Fibroblast of skin of left biceps (primary cell): ENCODE data around the gene GID4.

Experiments used
- DNase-seq, 2 experiments: peaks; one replicate each; pipeline ENCODE4 v3.0.0-alpha.2; 2013; ENCODE audit warnings: low read depth in 2 of 2

Gene GID4

DNA sequence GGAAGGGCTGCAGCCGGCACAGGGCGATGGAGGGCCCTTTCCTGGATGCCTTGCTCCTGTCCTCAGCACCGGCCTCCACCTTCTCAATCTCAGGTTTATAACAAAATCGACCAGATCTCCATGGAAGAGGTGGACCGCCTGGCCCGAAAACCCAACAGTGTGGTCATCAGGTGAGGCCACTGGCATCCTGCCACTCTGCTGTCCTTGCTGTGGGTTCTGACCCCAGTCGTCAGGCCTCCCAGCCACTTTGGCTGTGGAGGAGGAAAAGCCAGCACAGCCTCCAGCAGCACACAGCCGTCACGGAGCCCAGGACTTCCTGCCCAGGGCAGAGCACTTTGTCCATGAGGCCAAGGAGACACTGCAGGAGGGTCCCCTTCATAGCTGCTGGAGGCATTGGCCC lies 62.6 kb downstream of the GID4 start:
- DNase-seq: no peak

DNA sequence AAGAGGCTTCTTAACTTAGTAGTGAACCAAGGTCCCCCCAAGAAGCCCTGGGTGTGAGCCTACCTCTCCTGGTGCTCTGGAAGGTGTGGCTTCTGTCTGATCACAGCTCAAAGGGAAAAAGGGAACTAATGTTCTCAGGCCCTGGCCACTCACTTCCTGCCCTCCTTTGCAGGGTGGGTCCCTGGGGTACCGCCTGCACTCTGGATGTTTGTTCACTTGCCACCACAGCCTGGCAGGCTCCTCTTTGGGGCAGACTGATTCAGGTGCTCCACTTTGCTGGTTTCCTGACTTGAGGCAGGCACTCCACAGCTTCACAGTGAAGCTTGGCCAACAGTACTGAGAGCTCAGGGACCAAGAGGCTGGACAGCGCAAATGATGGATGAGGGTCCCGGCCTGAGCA lies 63.4 kb downstream of the GID4 start:
- no peak for DNase-seq

DNA sequence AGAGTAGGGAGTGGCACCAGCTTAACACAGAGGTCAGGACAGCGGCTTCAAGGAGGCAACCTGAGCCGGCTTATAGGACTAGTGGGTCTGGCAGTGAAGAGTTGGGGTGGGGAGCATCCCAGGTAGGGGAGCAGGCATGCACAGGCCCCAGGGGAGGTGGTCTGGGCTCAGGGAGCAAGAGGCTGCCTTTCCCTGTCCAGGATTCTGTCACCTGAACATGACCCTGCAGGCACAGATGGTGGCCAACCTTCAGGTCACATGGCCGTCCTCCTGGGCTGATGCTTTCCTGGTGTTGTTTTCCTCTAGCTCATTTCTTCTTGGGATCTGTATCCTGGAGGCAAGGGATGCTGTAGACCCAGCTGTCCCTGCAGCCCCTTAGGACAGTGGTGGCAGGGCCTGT lies 65.8 kb downstream of the GID4 start:
- no peak for DNase-seq

DNA sequence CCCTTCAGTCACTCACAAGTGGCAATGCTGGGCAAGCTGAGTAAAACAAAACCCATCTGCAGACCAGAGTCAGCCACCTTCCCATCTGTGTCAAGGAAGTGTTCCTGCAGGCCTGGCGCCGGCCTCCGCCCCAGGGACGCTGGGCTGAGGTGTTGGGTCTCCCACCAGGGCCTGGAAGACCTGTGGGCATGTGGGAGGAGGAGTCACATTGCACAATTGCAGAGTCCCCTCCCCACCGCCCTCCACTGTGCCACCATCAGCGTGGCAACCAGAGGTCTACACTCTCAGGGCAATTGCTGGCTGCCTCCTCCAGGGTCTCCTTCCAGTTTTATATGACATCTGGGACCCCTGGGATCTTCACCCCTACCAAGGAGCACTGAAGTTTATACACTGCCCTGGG lies 66.4 kb downstream of the GID4 start:
- no peak for DNase-seq

DNA sequence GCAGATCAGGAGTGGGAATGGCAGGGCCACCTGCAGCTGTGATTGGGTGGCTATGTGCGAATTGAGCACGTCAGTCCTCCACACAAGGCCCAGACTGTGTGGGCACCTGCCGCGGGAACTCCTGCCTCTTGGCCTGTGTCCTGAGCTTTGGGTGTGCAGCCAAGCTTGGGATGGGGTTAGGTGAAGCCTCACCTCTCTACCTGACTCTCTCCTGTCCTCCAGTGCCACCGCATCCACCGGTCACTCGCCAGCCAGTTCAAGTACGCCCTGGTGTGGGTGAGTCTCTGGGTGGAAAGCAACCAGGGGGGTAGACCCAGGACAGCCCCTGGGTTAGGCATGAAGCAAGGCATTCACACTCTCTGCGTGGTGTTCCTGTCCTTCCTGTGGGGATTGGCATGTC lies 67.0 kb downstream of the GID4 start:
- no peak for DNase-seq

DNA sequence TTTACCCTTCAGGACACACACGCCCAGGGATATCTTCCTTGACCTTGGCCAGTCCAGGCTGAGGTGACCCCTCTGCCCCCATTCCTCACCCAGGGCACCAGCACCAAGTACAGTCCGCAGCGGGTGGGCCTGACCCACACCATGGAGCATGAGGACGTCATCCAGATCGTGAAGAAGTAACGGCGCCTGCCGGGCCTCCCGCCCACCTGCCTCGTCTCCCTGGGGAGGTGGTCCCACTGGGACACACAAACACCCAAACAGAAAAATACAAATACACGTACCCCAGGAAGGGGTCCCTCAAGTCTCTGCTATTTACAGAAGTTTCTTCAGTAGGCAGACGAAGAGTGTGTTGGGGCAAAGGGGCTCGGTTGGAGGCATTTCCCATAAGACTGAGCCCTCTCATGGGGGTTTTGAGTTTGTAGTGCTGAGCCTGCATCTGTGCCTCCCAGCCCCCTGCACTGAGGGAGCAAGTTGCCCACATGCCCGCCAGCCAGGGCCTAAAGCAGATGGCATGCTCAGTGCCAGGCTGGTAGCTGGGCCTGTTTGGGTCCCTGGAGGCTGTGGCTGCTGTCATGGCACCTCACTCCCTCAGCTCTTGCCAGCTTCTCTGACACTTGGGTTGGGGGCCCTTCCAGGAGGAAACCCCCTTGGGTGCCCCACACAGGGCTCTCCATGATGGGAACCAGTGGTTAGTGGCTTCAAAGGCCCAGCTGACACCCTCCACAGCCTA lies 68.0 kb downstream of the GID4 start:
- no peak for DNase-seq

DNA sequence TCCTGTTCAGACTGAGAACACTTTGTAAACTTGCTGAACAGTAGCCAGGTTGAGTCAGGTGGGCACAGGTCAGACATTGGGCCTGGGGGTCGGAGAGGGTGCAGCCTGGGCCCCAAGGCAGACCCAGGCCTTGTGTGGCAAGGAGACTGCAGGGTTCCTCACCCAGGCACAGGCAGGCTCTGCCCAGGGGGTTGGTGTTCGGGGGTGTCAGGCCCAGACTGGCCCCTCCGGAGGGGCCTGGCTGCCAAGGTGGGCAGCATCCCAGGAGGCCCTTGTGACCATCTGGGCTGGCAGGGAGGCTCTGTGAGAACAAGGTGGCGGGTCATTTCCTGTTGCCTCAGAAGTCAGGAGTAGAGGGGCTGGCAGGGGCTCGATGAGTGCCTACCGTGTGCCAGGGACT lies 68.8 kb downstream of the GID4 start:
- DNase-seq: no peak

DNA sequence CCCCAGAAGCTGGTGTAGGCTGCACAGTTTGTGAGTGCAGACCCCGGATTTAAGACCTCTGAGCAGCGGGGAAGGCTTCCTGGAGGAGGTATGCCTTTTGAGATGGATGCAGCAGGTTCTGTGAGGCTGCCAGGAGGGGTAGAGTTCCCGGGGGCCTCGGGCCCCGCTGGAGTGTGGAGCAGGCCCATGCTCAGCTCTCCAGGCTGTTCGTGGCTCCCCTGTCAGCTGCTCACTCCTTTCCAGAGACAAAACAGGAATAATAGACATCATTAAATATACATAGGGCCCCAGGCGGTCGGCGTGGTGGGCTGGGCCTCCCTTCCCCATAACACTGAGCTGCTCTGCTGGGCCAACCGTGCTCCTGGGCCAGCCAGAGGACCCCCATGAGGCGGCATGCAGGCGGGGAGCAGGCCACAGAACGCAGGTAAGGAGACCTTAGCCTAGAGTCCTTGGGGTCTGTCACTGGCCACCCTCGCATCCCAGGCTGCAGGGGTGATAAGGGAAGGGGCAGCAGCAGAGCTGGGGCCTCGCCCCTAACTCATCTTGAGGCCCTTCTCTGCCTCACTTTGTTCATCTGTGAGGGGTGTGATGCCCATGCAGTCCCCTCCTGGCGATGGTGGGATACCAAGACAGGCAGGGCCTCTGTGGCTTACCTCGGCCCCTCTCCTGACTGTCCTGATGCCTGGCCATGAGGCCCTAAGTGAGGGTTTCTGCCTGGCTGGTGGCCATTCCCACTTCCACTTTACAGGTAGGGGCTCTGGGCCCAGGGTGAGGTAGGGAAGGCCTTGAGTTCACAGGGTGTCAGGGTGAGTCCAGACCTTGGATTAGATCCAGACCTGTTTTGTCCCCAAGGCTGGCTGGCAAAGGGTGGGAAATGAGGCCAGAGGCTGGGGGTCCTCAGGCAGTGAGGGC lies 69.4 kb downstream of the GID4 start, which contains the start of gene MYO15A:
TSS of gene MYO15A (plus strand) at position 356 of the 912 bp plus-strand sequence. CDS start 10,045 bp downstream, outside the sequence.
- no peak for DNase-seq

DNA sequence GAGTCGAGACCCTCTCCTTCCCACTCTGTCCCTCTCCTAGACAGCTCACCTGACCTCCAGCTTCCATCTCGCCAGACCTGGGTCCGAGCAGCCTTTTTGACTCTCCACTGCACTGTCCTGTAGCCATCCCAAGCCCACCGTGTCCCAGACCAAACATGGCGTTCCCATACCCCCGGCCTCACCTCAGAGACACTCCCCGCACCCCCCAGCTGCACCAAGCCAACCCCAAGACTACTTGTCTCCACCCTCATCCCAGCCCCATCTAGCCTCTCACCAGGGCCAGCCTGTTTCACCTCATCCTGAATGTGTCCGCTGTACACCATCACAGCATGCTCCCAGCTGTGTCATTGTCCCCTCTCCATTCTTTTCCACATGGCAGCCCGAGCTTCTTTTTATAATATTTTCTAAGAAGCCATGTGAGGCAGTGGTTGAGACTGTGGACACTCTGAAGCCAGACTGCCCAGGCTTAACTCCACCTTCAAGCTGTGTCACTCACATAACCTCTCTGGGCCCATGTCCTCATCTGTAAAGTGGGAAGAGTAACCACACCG lies 70.8 kb downstream of the GID4 start:
- DNase-seq: no peak

DNA sequence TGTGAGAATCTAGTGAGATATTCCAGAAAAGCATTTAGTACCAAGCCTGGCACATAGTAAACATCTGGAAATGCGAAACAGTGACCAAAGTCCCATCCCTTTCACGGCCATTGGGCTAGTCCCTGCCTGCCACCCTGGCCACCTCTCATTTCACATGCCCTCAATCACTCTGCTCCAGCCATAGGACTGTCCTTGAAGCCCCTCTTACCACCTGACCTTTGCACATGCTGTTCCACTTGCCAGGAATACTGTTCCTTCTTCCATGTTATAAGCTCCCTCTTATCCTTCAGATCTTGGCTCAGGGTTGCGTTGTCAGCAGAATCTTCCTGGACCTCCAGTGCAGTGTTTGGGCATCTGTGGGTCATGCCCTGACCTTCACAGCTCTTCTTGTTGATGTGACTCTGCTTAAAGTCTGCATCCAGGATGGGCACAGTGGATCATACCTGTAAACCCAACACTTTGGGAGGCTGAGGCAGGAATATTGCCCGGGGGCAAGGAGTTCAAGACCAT lies 71.5 kb downstream of the GID4 start:
- no peak for DNase-seq

DNA sequence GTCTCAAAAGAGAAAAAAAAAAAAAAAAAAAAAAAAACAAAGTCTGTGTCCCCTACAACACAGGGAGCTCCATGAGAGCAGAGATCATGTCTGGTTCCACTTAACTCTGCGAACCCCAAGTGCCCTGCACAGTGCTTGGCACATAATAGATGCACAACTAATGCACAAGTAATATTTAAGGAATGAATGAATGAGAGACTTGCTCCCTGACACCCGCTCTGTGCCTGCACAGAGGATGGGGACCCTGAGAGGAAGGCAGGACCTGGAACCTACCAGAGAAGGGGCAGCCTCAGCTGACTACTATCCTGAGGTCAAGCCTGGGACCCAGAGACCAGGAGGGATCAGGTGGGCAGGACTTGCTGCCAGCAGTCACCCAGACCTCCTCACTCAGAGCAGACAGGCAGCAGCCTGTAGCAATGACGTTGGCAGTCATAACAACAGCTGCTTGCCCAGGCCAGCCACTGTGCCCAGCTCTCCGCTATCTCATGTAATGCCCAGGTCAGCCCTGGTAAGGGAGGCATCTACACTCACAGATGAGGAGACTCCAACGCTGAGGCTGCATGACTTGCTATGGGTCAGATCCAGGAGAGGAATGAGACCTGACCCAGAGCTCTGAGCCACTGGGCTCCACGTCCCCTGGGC lies 72.2 kb downstream of the GID4 start:
- DNase-seq: no peak

DNA sequence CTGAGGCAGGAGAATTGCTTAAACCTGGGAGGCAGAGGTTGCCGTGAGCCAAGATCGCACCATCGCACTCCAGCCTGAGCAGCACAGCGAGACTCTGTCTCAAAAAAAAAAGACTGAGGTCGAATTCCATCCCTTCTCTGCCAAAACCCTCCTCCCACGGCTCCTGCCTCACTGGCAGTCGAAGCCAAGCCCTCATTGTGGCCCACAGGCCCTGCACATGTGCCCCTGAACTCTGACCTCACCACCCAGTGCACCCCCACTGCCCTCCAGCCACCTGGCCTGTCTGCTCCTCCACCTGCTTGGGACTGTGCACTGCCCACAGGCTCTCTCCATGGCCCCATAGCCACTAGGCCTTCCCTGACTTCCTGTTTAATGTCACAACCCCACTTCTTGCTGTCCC lies 76.3 kb downstream of the GID4 start:
- no peak for DNase-seq

DNA sequence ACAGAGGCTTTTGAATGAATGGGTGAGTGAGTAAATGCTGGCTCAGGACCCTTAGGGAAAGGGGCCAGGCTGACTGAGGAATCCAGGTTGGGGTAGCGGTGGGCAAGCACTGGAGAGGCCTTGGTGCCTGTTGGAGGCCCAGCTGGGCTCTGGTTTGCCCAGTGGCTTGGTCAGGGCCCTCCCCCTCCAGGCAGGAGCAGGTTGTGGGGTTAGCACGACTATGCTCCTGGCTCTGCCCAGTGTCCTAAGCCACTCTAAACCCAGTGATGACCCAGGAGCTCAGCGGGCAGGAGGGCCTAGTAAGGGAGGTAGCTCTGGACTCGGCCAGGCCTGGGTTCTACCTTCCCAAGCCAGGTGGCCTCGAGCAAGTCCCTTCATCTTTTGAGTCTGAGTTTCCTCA lies 76.9 kb downstream of the GID4 start:
- no peak for DNase-seq

DNA sequence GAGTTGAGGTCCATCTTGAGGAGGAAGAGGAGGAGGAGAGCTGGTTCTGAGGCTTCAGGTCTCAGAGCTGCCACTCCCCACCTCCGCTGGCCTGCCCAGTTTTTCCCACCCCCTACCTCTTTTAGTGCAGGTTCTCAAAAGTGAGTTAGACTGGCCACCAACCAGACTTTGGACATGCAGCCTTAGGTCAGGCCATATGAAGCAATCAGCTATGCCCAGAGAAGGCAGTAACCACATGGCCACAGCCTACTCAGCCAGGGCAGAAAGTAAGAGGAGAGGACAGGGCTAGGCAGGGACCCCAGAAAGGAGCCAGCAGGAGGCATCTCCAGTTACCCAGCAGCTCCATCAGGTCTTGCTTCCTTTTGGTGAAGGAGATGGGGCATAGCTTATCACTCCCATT lies 78.3 kb downstream of the GID4 start:
- no peak for DNase-seq
